HepG2 (cell line): Measurements from ENCODE around the gene ANKUB1. TPM values are rescaled to one million over a fixed set of nuclear protein-coding genes. Genes with fewer than 3 reads are reported as not detected.

Experiments
- ETV5 ChIP-seq: IDR thresholded peaks from 2 replicates; pipeline ENCODE4 v1.6.1; 2018; ENCODE audit warnings: missing biosample characterization, missing genetic modification reagents, inconsistent platforms, borderline replicate concordance
- FOXC1 ChIP-seq: sonication (generic); formaldehyde crosslinking; IDR thresholded peaks from 2 replicates; pipeline ENCODE4 v1.8.0; 2022; ENCODE audit warnings: mild to moderate bottlenecking, missing genetic modification reagents, borderline replicate concordance
- HMG20A ChIP-seq: IDR thresholded peaks from 2 replicates; pipeline ENCODE4 v1.6.1; 2016; ENCODE audit warnings: borderline replicate concordance
- HNRNPK ChIP-seq: fragments of 200-400 bp; formaldehyde crosslinking; IDR thresholded peaks from 2 replicates; pipeline ENCODE4 v1.6.1; 2018; ENCODE audit warnings: low read length, low read depth, moderate library complexity, mild to moderate bottlenecking; ENCODE audit not compliant: poor library complexity, severe bottlenecking
- NFAT5 ChIP-seq: sonication (generic); formaldehyde crosslinking; IDR thresholded peaks from 2 replicates; pipeline ENCODE4 v1.4.0; 2020; ENCODE audit warnings: missing genetic modification reagents
- SNAPC2 ChIP-seq: sonication (generic); formaldehyde crosslinking; IDR thresholded peaks from 2 replicates; pipeline ENCODE4 v1.8.1; 2022; ENCODE audit warnings: mild to moderate bottlenecking, missing genetic modification reagents
- SRY ChIP-seq: sonication (generic); formaldehyde crosslinking; IDR thresholded peaks from 2 replicates; pipeline ENCODE4 v1.8.0; 2022; ENCODE audit warnings: mild to moderate bottlenecking, missing genetic modification reagents
- SSRP1 ChIP-seq: IDR thresholded peaks from 2 replicates; pipeline ENCODE4 v1.6.1; 2016; ENCODE audit warnings: control low read depth
- TCF12 ChIP-seq, 2 experiments: fragments of 450-650 bp in 1 of 2; sonication (generic) in 1 of 2; formaldehyde crosslinking in 1 of 2; IDR thresholded peaks; 2 replicates each; pipeline versions ENCODE4 v1.6.1 to v1.8.0; 2017 to 2022; ENCODE audit warnings: antibody characterized with exemption in 1 of 2, mild to moderate bottlenecking in 1 of 2, missing genetic modification reagents in 1 of 2, moderate library complexity in 1 of 2
- ZNF333 ChIP-seq: sonication (generic); formaldehyde crosslinking; IDR thresholded peaks from 2 replicates; pipeline ENCODE4 v1.4.0; 2020; ENCODE audit warnings: mild to moderate bottlenecking, missing genetic modification reagents, borderline replicate concordance
- ZNF567 ChIP-seq: sonication (generic); formaldehyde crosslinking; IDR thresholded peaks from 2 replicates; pipeline ENCODE4 v1.8.1; 2023; ENCODE audit warnings: mild to moderate bottlenecking, missing genetic modification reagents, borderline replicate concordance
- ZNF672 ChIP-seq: sonication (generic); formaldehyde crosslinking; IDR thresholded peaks from 2 replicates; pipeline ENCODE4 v1.8.1; 2022; ENCODE audit warnings: missing genetic modification reagents
- polyA plus RNA-seq, 8 experiments: library from polyadenylated mRNA; depleted of rRNA in 3 of 8; stranded (reverse) in 7 of 8; unstranded in 1 of 8; fragments of >200 nt; fragmentation: Illumina TruSeq in 4 of 8; extraction: Trizol in 4 of 8; gene quantifications; 2 replicates each; pipeline versions ENCODE4 v1.2.1 to v1.2.3, GENCODE V29; 2011 to 2016; ENCODE audit warnings: low read depth in 4 of 8, missing spikeins in 1 of 8, mixed read lengths in 1 of 8; ENCODE audit not compliant: insufficient read depth in 1 of 8
- total RNA-seq, 5 experiments: library from RNA; depleted of rRNA; stranded (reverse); fragments of >200 nt; fragmentation: Illumina TruSeq; extraction: Trizol; gene quantifications; 2 replicates each; pipeline ENCODE4 v1.2.3, GENCODE V29; 2016; ENCODE audit warnings: low read depth in 1 of 5
- TF ChIP-seq, protein P1 (sequence below): sonication (generic); formaldehyde crosslinking; IDR thresholded peaks from 2 replicates; pipeline ENCODE4 v1.9.0; 2022; ENCODE audit warnings: low read depth, missing genetic modification reagents
- TF ChIP-seq, protein P2 (sequence below): sonication (generic); formaldehyde crosslinking; IDR thresholded peaks from 2 replicates; pipeline ENCODE4 v1.5.0; 2020; ENCODE audit warnings: missing genetic modification reagents
- TF ChIP-seq, protein P3 (sequence below): sonication (generic); formaldehyde crosslinking; IDR thresholded peaks from 2 replicates; pipeline ENCODE4 v1.4.0; 2020; ENCODE audit warnings: mild to moderate bottlenecking, missing genetic modification reagents
- TF ChIP-seq, protein P4 (sequence below): sonication (generic); formaldehyde crosslinking; IDR thresholded peaks from 2 replicates; pipeline ENCODE4 v1.4.0; 2020; ENCODE audit warnings: missing genetic modification reagents, mild to moderate bottlenecking, borderline replicate concordance

The ANKUB1 gene
- total and polyA plus RNA-seq, 2 of the 13 experiments (the other 11 are each of a cell fraction or from before 2014, with no cell fraction given): not detected

- TF ChIP-seq TCF12 (IDR thresholded peaks at IDR 0.05) (no peak), TCF12 (CRISPR knock-in tag; IDR thresholded peaks at IDR 0.05) (no peak), SRY (CRISPR knock-in tag) (no peak), SSRP1 (no peak), ZNF333 (no peak), HNRNPK (no peak), ZNF672 (CRISPR knock-in tag) (no peak), SNAPC2 (CRISPR knock-in tag) (no peak), NFAT5 (CRISPR knock-in tag) (no peak), HMG20A (CRISPR knock-in tag) (no peak), FOXC1 (CRISPR knock-in tag) (no peak), ZNF567 (CRISPR knock-in tag) (0 out of 2 replicates have a peak, but pooled peaks have one; percentile 78), ETV5 (CRISPR knock-in tag) (no peak)
- TF ChIP-seq, protein P1, sequence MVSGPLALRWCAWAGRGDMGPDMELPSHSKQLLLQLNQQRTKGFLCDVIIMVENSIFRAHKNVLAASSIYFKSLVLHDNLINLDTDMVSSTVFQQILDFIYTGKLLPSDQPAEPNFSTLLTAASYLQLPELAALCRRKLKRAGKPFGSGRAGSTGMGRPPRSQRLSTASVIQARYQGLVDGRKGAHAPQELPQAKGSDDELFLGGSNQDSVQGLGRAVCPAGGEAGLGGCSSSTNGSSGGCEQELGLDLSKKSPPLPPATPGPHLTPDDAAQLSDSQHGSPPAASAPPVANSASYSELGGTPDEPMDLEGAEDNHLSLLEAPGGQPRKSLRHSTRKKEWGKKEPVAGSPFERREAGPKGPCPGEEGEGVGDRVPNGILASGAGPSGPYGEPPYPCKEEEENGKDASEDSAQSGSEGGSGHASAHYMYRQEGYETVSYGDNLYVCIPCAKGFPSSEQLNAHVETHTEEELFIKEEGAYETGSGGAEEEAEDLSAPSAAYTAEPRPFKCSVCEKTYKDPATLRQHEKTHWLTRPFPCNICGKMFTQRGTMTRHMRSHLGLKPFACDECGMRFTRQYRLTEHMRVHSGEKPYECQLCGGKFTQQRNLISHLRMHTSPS (CRISPR knock-in tag): peak; percentile 85
- TF ChIP-seq, protein P2, sequence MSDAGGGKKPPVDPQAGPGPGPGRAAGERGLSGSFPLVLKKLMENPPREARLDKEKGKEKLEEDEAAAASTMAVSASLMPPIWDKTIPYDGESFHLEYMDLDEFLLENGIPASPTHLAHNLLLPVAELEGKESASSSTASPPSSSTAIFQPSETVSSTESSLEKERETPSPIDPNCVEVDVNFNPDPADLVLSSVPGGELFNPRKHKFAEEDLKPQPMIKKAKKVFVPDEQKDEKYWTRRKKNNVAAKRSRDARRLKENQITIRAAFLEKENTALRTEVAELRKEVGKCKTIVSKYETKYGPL: no peak
- TF ChIP-seq, protein P3, sequence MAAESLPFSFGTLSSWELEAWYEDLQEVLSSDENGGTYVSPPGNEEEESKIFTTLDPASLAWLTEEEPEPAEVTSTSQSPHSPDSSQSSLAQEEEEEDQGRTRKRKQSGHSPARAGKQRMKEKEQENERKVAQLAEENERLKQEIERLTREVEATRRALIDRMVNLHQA (CRISPR knock-in tag): no peak
- TF ChIP-seq, protein P4, sequence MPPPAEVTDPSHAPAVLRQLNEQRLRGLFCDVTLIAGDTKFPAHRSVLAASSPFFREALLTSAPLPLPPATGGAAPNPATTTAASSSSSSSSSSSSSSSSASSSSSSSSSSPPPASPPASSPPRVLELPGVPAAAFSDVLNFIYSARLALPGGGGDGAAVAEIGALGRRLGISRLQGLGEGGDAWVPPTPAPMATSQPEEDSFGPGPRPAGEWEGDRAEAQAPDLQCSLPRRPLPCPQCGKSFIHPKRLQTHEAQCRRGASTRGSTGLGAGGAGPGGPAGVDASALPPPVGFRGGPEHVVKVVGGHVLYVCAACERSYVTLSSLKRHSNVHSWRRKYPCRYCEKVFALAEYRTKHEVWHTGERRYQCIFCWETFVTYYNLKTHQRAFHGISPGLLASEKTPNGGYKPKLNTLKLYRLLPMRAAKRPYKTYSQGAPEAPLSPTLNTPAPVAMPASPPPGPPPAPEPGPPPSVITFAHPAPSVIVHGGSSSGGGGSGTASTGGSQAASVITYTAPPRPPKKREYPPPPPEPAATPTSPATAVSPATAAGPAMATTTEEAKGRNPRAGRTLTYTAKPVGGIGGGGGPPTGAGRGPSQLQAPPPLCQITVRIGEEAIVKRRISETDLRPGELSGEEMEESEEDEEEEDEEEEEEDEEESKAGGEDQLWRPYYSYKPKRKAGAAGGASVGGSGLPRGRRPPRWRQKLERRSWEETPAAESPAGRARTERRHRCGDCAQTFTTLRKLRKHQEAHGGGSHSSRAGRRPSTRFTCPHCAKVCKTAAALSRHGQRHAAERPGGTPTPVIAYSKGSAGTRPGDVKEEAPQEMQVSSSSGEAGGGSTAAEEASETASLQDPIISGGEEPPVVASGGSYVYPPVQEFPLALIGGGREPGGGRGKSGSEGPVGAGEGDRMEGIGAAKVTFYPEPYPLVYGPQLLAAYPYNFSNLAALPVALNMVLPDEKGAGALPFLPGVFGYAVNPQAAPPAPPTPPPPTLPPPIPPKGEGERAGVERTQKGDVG (CRISPR knock-in tag): peak; percentile 76; the same call in 1 of the 2 replicates
Measured at GRCh38 chr3:149713730-149714654, 78.4 kb downstream of the ANKUB1 start (continued).
